T-helper 22 cell (primary cell): ENCODE results near the gene TMC1.
A peak's percentile ranks its signal among the peaks of the same experiment; 100 is the strongest.

Experiments
- DNase-seq: peaks from one replicate; pipeline ENCODE4 v3.0.0-alpha.2; 2020; ENCODE audit warnings: low read depth

The TMC1 gene

GRCh38 chr9:72575666-72576065 lies 54.3 kb downstream of the TMC1 start:
- DNase-seq, result no peak

- no peak for DNase-seq
Observed at GRCh38 chr9:72576087-72576486, 54.7 kb downstream of the TMC1 start.

GRCh38 chr9:72577212-72577753 lies 55.9 kb downstream of the TMC1 start:
- DNase-seq, result no peak

- DNase-seq, result no peak
Observed at GRCh38 chr9:72579190-72579589, 57.8 kb downstream of the TMC1 start.

GRCh38 chr9:72579880-72580550 lies 58.6 kb downstream of the TMC1 start:
- no peak for DNase-seq

GRCh38 chr9:72581694-72582093 lies 60.3 kb downstream of the TMC1 start:
- DNase-seq, result no peak

- no peak for DNase-seq
Observed at GRCh38 chr9:72583370-72583769, 62.0 kb downstream of the TMC1 start.

GRCh38 chr9:72586388-72587130 lies 65.2 kb downstream of the TMC1 start:
- DNase-seq, result peak; percentile 11

GRCh38 chr9:72588336-72588735 lies 66.9 kb downstream of the TMC1 start:
- DNase-seq, result no peak

- DNase-seq, result no peak
Observed at GRCh38 chr9:72589667-72590521, 68.5 kb downstream of the TMC1 start.

- no peak for DNase-seq
Observed at GRCh38 chr9:72590824-72591223, 69.4 kb downstream of the TMC1 start.

GRCh38 chr9:72592502-72593403 lies 71.3 kb downstream of the TMC1 start:
- DNase-seq, result no peak

GRCh38 chr9:72596451-72597180 lies 75.2 kb downstream of the TMC1 start:
- DNase-seq, result peak; percentile 26

GRCh38 chr9:72597181-72597517 lies 75.7 kb downstream of the TMC1 start:
- no peak for DNase-seq

GRCh38 chr9:72597601-72598000 lies 76.2 kb downstream of the TMC1 start:
- no peak for DNase-seq

- no peak for DNase-seq
Observed at GRCh38 chr9:72598639-72599038, 77.2 kb downstream of the TMC1 start.

GRCh38 chr9:72599874-72600534 lies 78.6 kb downstream of the TMC1 start:
- DNase-seq, result no peak

- no peak for DNase-seq
Observed at GRCh38 chr9:72600671-72601070, 79.3 kb downstream of the TMC1 start.

- DNase-seq, result no peak
Observed at GRCh38 chr9:72601615-72602014, 80.2 kb downstream of the TMC1 start.

GRCh38 chr9:72612449-72612848 lies 91.0 kb downstream of the TMC1 start:
- DNase-seq, result no peak
